Activated naive CD8-positive, alpha-beta T cell treated with anti-CD3 and anti-CD28 coated beads for 36 hours (primary cell): ENCODE data around the gene CCNF. TPM values are rescaled to one million over a fixed set of nuclear protein-coding genes. Genes with fewer than 3 reads are reported as not detected.

Source experiments
- DNase-seq: peaks from one replicate; pipeline ENCODE4 v3.0.0; 2021
- H3K27ac Mint-ChIP-seq: one replicate; pipeline ENCODE4 v1.8.0; 2022; ENCODE audit warnings: mild to moderate bottlenecking, moderate library complexity, mixed read lengths
- H3K27me3 Mint-ChIP-seq: one replicate; pipeline ENCODE4 v1.8.0; 2022; ENCODE audit warnings: mild to moderate bottlenecking, mixed read lengths
- H3K36me3 Mint-ChIP-seq: one replicate; pipeline ENCODE4 v1.8.0; 2021; ENCODE audit warnings: mild to moderate bottlenecking, mixed read lengths
- H3K4me1 Mint-ChIP-seq: one replicate; pipeline ENCODE4 v1.8.0; 2021; ENCODE audit warnings: mixed read lengths
- H3K4me3 Mint-ChIP-seq: one replicate; pipeline ENCODE4 v1.8.0; 2022; ENCODE audit warnings: mild to moderate bottlenecking, moderate library complexity, mixed read lengths
- H3K9me3 Mint-ChIP-seq: one replicate; pipeline ENCODE4 v1.8.0; 2022; ENCODE audit warnings: mixed read lengths
- total RNA-seq, 2 experiments: library from RNA; stranded (reverse); gene quantifications; one replicate each; pipeline ENCODE4 v1.2.3, GENCODE V29; 2021

The CCNF gene
- total RNA-seq, 2 experiments from 2014 or later = 38.3 to 38.8 TPM

GRCh38 chr16:2470234-2470601 is 41.0 kb downstream of the CCNF start:
- no peaks in the 10 kb centered on the region for H3K36me3 Mint-ChIP-seq
- peaks cover 16% of the 10 kb centered on the region for H3K4me1 Mint-ChIP-seq
- no peak for DNase-seq
- H3K4me3 Mint-ChIP-seq = no peak overlapping the region
- no peaks in the 10 kb centered on the region for H3K9me3 Mint-ChIP-seq
- peaks cover 41% of the 10 kb centered on the region for H3K27me3 Mint-ChIP-seq
- no peak overlapping the region for H3K27ac Mint-ChIP-seq

DNA sequence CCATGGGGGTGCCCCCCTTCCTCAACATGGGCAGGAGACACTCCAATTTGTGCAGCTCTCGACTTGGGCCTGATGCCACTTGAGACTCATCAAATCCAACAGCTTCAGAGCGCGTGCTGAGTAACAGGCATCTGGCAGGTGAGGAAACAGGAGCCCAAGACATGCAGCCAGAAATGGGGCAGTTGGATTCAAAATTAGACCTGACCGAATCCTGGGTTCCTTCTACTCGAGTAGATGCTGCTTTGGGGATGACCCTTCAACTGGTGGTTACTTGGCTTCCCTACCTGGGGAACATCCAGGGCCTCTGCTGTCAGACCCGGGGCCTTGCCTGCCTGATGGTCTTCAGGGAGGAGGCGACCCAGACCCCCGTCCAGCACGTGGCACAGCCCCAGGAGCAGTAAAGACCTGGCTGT is 41.4 kb downstream of the CCNF start:
- peaks cover 41% of the 10 kb centered on the region for H3K27me3 Mint-ChIP-seq
- H3K4me1 Mint-ChIP-seq = peaks cover 16% of the 10 kb centered on the region
- DNase-seq = no peak
- no peaks in the 10 kb centered on the region for H3K9me3 Mint-ChIP-seq
- no peak overlapping the region for H3K27ac Mint-ChIP-seq
- no peak overlapping the region for H3K4me3 Mint-ChIP-seq
- H3K36me3 Mint-ChIP-seq = no peaks in the 10 kb centered on the region

GRCh38 chr16:2471016-2471652 is 41.9 kb downstream of the CCNF start, which contains the start of gene NTN3:
TSS of gene NTN3 (plus strand) at chr16:2471297. CDS start at chr16:2471702, 405 bp downstream.
- no peak within 1 kb of the TSS for H3K27ac Mint-ChIP-seq
- peaks cover 41% of the 10 kb centered on the region for H3K27me3 Mint-ChIP-seq
- H3K4me3 Mint-ChIP-seq = no peak within 1 kb of the TSS
- H3K4me1 Mint-ChIP-seq = peaks cover 18% of the 10 kb centered on the region
- peak; percentile 36 for DNase-seq
- H3K9me3 Mint-ChIP-seq = no peaks in the 10 kb centered on the region
- H3K36me3 Mint-ChIP-seq = no peaks in the 10 kb centered on the region

- Mint-ChIP-seq H3K4me3 (no peak overlapping the region), H3K27ac (no peak overlapping the region), H3K9me3 (no peaks in the 10 kb centered on the region), H3K4me1 (peaks cover 25% of the 10 kb centered on the region), H3K36me3 (no peaks in the 10 kb centered on the region), H3K27me3 (peaks cover 39% of the 10 kb centered on the region)
- no peak for DNase-seq
These were observed 42.6 kb downstream of the CCNF start for GRCh38 chr16:2471653-2472487.

DNA sequence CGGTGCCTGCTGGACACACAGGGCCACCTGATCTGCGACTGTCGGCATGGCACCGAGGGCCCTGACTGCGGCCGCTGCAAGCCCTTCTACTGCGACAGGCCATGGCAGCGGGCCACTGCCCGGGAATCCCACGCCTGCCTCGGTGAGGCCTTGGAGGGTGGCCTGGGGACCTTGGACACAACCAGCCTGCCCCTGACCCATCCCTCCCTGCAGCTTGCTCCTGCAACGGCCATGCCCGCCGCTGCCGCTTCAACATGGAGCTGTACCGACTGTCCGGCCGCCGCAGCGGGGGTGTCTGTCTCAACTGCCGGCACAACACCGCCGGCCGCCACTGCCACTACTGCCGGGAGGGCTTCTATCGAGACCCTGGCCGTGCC is 43.2 kb downstream of the CCNF start:
- H3K4me1 Mint-ChIP-seq = peaks cover 24% of the 10 kb centered on the region
- DNase-seq = no peak
- peak overlapping the region; percentile 32 for H3K4me3 Mint-ChIP-seq
- H3K36me3 Mint-ChIP-seq = no peaks in the 10 kb centered on the region
- H3K27me3 Mint-ChIP-seq = peaks cover 34% of the 10 kb centered on the region
- H3K27ac Mint-ChIP-seq = no peak overlapping the region
- no peaks in the 10 kb centered on the region for H3K9me3 Mint-ChIP-seq

- H3K4me3 Mint-ChIP-seq = peak overlapping the region; percentile 72
- H3K9me3 Mint-ChIP-seq = no peaks in the 10 kb centered on the region
- DNase-seq = no peak
- H3K27me3 Mint-ChIP-seq = peaks cover 34% of the 10 kb centered on the region
- no peaks in the 10 kb centered on the region for H3K36me3 Mint-ChIP-seq
- peaks cover 24% of the 10 kb centered on the region for H3K4me1 Mint-ChIP-seq
- H3K27ac Mint-ChIP-seq = no peak overlapping the region
These were observed 43.7 kb downstream of the CCNF start for GRCh38 chr16:2472885-2473445.

DNA sequence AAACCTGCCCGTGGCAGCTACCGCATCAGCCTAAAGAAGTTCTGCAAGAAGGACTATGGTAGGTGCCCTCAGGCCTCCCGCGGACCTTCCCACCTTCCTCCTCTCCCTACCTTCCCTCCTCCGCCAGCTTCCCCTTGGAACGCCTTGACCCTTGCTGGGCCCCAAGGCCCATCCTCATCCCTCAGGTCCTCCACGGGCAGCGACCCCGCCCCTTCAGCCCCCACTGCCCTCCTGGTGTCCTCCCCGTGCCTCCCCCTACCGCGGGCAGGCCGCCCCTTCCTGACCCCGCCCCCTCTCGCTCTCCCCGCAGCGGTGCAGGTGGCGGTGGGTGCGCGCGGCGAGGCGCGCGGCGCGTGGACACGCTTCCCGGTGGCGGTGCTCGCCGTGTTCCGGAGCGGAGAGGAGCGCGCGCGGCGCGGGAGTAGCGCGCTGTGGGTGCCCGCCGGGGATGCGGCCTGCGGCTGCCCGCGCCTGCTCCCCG is 44.2 kb downstream of the CCNF start:
- Mint-ChIP-seq H3K9me3 (no peaks in the 10 kb centered on the region), H3K27me3 (peaks cover 29% of the 10 kb centered on the region), H3K4me3 (peak overlapping the region; percentile 72), H3K27ac (no peak overlapping the region), H3K36me3 (no peaks in the 10 kb centered on the region), H3K4me1 (peaks cover 21% of the 10 kb centered on the region)
- peak; percentile 40 for DNase-seq

- Mint-ChIP-seq H3K27me3 (peaks cover 22% of the 10 kb centered on the region), H3K36me3 (no peaks in the 10 kb centered on the region), H3K4me1 (peaks cover 19% of the 10 kb centered on the region), H3K4me3 (peak overlapping the region; percentile 81), H3K9me3 (no peaks in the 10 kb centered on the region), H3K27ac (peak overlapping the region; percentile 78)
- peak; percentile 71 for DNase-seq
These were observed 45.0 kb downstream of the CCNF start for GRCh38 chr16:2473999-2474876.

DNA sequence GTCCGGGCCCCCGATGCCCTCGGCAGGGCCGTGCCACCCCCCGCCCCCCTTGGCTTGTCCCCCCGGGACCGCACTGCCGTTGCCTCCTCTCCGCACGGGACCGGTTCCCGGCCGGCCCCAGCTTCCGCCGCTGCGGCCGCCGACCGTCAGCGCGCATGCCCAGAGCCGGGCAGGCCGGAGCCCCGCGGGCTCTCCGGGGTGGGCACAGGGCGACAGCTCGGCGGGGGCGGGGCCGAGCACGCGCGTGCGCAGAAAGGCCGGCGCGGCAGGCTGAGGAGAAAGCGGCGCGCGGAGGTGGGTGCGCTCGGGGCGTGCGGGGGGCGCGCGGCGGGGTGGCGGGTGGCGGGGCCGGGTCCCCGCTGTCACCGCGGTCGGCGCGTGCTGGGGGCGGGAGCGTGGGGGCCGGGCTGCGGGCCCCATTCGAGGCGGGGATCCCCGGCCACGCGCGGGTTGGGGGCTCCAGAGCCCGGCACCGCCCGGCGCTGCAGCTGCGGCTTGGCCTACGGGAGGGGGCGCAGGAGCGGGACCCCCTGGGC is 45.7 kb downstream of the CCNF start, which contains the start of gene TBC1D24:
TBC1D24 (plus strand) TSS at position 251 of the 536 bp plus-strand sequence. CDS start 21,022 bp downstream, outside the sequence.
- Mint-ChIP-seq H3K27me3 (peaks cover 16% of the 10 kb centered on the region), H3K9me3 (no peaks in the 10 kb centered on the region), H3K36me3 (no peaks in the 10 kb centered on the region), H3K4me3 (peak within 1 kb of the TSS; percentile 81), H3K27ac (peak within 1 kb of the TSS; percentile 78), H3K4me1 (peaks cover 19% of the 10 kb centered on the region)
- peak; percentile 93 for DNase-seq

DNA sequence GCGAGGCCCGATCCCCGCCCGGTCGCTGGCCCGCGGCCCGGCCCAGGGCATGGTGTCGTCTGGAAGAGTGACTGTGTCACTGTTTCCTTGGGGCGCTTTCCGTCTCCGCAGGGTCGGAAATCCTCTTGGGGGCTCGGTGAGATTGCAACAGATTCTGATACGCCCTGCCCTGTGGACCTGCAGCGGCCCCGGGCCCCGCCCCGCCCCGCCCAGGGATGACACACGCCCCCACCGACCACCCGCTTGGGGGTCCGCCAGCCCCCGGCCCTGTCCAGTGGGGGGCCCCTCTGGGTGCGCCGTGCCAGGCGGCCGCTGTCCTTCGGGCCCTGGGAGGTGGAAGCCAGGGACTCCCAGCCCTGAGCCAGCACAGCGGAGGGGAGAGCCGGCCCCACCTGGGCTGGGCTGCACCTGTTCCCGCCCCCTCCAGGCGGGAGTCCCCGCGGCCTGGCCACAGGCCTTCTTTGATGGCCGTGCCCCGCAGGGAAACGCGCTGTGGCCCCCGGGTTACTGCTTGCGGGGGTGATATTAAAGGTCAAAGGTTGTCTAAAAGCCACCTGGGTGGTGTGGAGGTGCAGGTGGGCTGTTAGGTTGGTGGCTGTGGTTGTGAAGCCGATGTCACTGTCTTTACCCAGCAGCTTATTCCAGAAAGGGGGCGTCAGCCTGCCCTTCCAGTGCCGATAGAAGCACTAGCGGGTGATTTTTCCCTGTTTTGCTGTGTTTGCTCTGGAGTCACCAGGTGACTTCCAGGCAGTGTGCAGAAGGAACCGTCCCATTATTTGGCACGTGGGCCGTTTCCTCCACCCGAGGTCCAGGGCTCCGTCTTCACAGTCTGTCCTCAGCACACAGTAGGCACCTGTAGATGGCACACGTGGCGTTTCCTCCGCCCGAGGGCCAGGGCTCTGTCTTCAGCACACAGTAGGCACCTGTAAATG is 46.4 kb downstream of the CCNF start:
- Mint-ChIP-seq H3K9me3 (no peaks in the 10 kb centered on the region), H3K27me3 (peaks cover 8% of the 10 kb centered on the region), H3K36me3 (no peaks in the 10 kb centered on the region), H3K4me1 (peaks cover 19% of the 10 kb centered on the region), H3K27ac (no peak overlapping the region), H3K4me3 (peak overlapping the region; percentile 65)
- DNase-seq = peak; percentile 67

- peak overlapping the region; percentile 65 for H3K4me3 Mint-ChIP-seq
- H3K27me3 Mint-ChIP-seq = peaks cover 8% of the 10 kb centered on the region
- H3K36me3 Mint-ChIP-seq = no peaks in the 10 kb centered on the region
- H3K4me1 Mint-ChIP-seq = peaks cover 19% of the 10 kb centered on the region
- H3K27ac Mint-ChIP-seq = no peak overlapping the region
- DNase-seq = no peak
- no peaks in the 10 kb centered on the region for H3K9me3 Mint-ChIP-seq
These were observed 47.1 kb downstream of the CCNF start for GRCh38 chr16:2476345-2476720.

DNA sequence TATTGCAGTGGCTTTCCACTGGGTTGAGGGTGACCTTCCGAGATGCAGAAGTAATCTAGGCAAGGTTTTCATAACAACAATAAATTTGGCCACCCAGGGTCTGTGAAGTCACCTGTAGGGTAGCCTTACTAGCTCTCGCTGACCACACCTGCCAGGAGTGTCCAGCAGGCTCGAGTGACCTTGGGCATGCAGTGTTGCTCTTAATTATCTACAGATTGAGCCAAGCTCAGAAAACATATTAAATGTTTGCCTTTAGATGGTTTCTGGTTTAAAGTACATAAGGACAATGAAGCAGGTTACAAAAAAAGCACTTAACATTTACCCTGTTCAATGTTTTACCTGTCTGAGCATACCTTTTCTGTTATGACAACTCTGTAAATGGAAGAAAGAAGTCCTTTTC is 47.5 kb downstream of the CCNF start:
- Mint-ChIP-seq H3K4me1 (peaks cover 19% of the 10 kb centered on the region), H3K4me3 (peak overlapping the region; percentile 65), H3K27me3 (peaks cover 8% of the 10 kb centered on the region), H3K36me3 (no peaks in the 10 kb centered on the region), H3K9me3 (no peaks in the 10 kb centered on the region), H3K27ac (no peak overlapping the region)
- DNase-seq = no peak

DNA sequence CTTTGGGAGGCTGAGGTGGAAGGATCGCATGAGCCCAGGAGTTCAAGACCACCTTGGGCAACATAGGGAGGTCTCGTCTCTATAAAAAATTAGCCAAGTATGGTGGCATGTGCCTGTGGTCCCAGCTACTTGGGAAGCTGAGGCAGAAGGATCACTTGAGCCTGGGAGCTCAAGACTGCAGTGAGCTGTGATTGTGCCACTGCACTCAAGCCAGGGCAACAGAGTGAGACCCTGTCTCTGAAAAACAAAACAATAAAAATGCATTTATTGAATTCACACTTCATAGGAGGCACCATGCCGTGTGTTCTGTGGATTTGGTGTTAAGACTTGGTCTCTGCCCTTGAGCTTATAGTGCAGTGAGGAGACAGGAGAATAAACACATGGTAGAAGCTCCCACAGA is 48.1 kb downstream of the CCNF start:
- Mint-ChIP-seq H3K36me3 (no peaks in the 10 kb centered on the region), H3K9me3 (no peaks in the 10 kb centered on the region), H3K27me3 (peaks cover 8% of the 10 kb centered on the region), H3K4me1 (peaks cover 19% of the 10 kb centered on the region), H3K27ac (no peak overlapping the region), H3K4me3 (no peak overlapping the region)
- DNase-seq = no peak
